Measurements from ENCODE around the gene KRI1. TPM values are rescaled to one million over a fixed set of nuclear protein-coding genes. Genes with fewer than 3 reads are reported as not detected.
A peak's percentile ranks its signal among the peaks of the same experiment; 100 is the strongest.
"Not testable (repeated sequence)": the region's sequence is repeated elsewhere in the genome, so short reads cannot be mapped to it uniquely, and the experiment has no call there.

KRI1 gene
- total RNA-seq, 1 donor from 2014 or later: 21.1 TPM

GRCh38 chr19:10550336-10550735 lies 15.5 kb downstream of the KRI1 start:
- DNase-seq (ENCODE audit: low spot score): no peak

- no peak for DNase-seq (ENCODE audit: low spot score)
These were observed 16.1 kb downstream of the KRI1 start for GRCh38 chr19:10549733-10550132.

- no peak for DNase-seq (ENCODE audit: low spot score)
These were observed 17.0 kb downstream of the KRI1 start for GRCh38 chr19:10548746-10549276.

- no peak for DNase-seq (ENCODE audit: low spot score)
These were observed 19.0 kb downstream of the KRI1 start for GRCh38 chr19:10546817-10547216.

- DNase-seq (ENCODE audit: low spot score): no peak
These were observed 21.0 kb downstream of the KRI1 start for GRCh38 chr19:10544753-10545251.

- DNase-seq (ENCODE audit: low spot score): peak; percentile 18
These were observed 21.5 kb downstream of the KRI1 start for GRCh38 chr19:10544242-10544752.

GRCh38 chr19:10543420-10544241 lies 22.2 kb downstream of the KRI1 start, which contains the start of gene ATG4D:
Gene ATG4D, plus strand, starts transcription at chr19:10543904. Its CDS starts 187 bp downstream, at chr19:10544091.
- peak; percentile 71 for DNase-seq (ENCODE audit: low spot score)

- DNase-seq (ENCODE audit: low spot score): no peak
These were observed 22.8 kb downstream of the KRI1 start for GRCh38 chr19:10543059-10543419.

GRCh38 chr19:10539016-10539415 lies 26.8 kb downstream of the KRI1 start:
- DNase-seq (ENCODE audit: low spot score): not testable (repeated sequence)

GRCh38 chr19:10538204-10538983 lies 27.4 kb downstream of the KRI1 start:
- no peak for DNase-seq (ENCODE audit: low spot score)

GRCh38 chr19:10537668-10538067 lies 28.1 kb downstream of the KRI1 start:
- no peak for DNase-seq (ENCODE audit: low spot score)

- DNase-seq (ENCODE audit: low spot score): no peak
These were observed 30.2 kb downstream of the KRI1 start for GRCh38 chr19:10535613-10536012.

GRCh38 chr19:10533646-10534386 lies 32.0 kb downstream of the KRI1 start:
- no peak for DNase-seq (ENCODE audit: low spot score)

- DNase-seq (ENCODE audit: low spot score): no peak
These were observed 33.4 kb downstream of the KRI1 start for GRCh38 chr19:10532457-10532856.

- not testable (repeated sequence) for DNase-seq (ENCODE audit: low spot score)
These were observed 38.9 kb downstream of the KRI1 start for GRCh38 chr19:10526887-10527286.

- DNase-seq (ENCODE audit: low spot score): no peak
These were observed 40.2 kb downstream of the KRI1 start for GRCh38 chr19:10525636-10526035.

GRCh38 chr19:10523135-10523636 lies 42.6 kb downstream of the KRI1 start:
- no peak for DNase-seq (ENCODE audit: low spot score)

- no peak for DNase-seq (ENCODE audit: low spot score)
These were observed 44.2 kb downstream of the KRI1 start for GRCh38 chr19:10521461-10522171.

- DNase-seq (ENCODE audit: low spot score): no peak
These were observed 45.0 kb downstream of the KRI1 start for GRCh38 chr19:10520652-10521318.

- DNase-seq (ENCODE audit: low spot score): no peak
These were observed 46.4 kb downstream of the KRI1 start for GRCh38 chr19:10519421-10519820.

Measured in mucosa of gallbladder (tissue), 1 donor.